Measurements from ENCODE around the gene BRCA2. TPM values are rescaled to one million over a fixed set of nuclear protein-coding genes. Genes with fewer than 3 reads are reported as not detected.

BRCA2 gene
- total and polyA plus RNA-seq, 9 of the 15 experiments (the other 6 are each of a cell fraction or from before 2014, with no cell fraction given) = 4.1 to 17.3 (median 5.8) TPM

- no peak for TF ChIP-seq CEBPZ (IDR thresholded peaks at IDR 0.05; ENCODE audit: borderline replicate concordance, low read depth, low read length)
- no peak for TF ChIP-seq PRMT5 (CRISPR knock-in tag; IDR thresholded peaks at IDR 0.05)
- TF ChIP-seq NRF1 (conservative IDR thresholded peaks at IDR 0.05 in 1 of 2, IDR thresholded peaks at IDR 0.05 in 1 of 2) = peak; percentile 74 to 81
- no peak for TF ChIP-seq TBL1XR1 (IDR thresholded peaks at IDR 0.05; ENCODE audit: low read length in 2 of 2)
- no peak for TF ChIP-seq E2F1 (CRISPR knock-in tag; IDR thresholded peaks at IDR 0.05)
- TF ChIP-seq SRSF9 (IDR thresholded peaks at IDR 0.05; ENCODE audit: borderline replicate concordance, low read depth, low read length) = no peak
- TF ChIP-seq THRB (CRISPR knock-in tag; conservative IDR thresholded peaks at IDR 0.05) = no peak
- TF ChIP-seq ERF (CRISPR knock-in tag; IDR thresholded peaks at IDR 0.05) = no peak
- no peak for TF ChIP-seq TSC22D4 (tag; IDR thresholded peaks at IDR 0.05)
- TF ChIP-seq GTF2E2 (tag; IDR thresholded peaks at IDR 0.05) = no peak
- TF ChIP-seq EP400 (IDR thresholded peaks at IDR 0.05) = peak; percentile 72
- TF ChIP-seq ADNP (tag; IDR thresholded peaks at IDR 0.05) = no peak
- no peak for TF ChIP-seq NR4A1 (CRISPR knock-in tag; IDR thresholded peaks at IDR 0.05)
- TF ChIP-seq NR4A1 (tag; IDR thresholded peaks at IDR 0.05) = no peak
- no peak for TF ChIP-seq NBN (IDR thresholded peaks at IDR 0.05; ENCODE audit: low read depth)
- 0 out of 2 replicates have a peak, but pooled peaks have one; percentile 15 for TF ChIP-seq ZBTB33 (CRISPR knock-in tag; IDR thresholded peaks at IDR 0.05)
- TF ChIP-seq PML (IDR thresholded peaks at IDR 0.05; ENCODE audit: low read length) = no peak
- TF ChIP-seq FOXJ2 (tag; IDR thresholded peaks at IDR 0.05) = no peak
- no peak for TF ChIP-seq ZNF280B (CRISPR knock-in tag; IDR thresholded peaks at IDR 0.05)
Measured at GRCh38 chr13:32315238-32316027, at the start of gene BRCA2, which contains the start of gene ZAR1L (continued).
